Measurements from ENCODE around the gene IRF2BPL. TPM values are rescaled to one million over a fixed set of nuclear protein-coding genes. Genes with fewer than 3 reads are reported as not detected.
A peak's percentile ranks its signal among the peaks of the same experiment; 100 is the strongest.

Gene IRF2BPL
- total and polyA plus RNA-seq, 9 of the 15 experiments (the other 6 are each of a cell fraction or from before 2014, with no cell fraction given): 0.52 to 21.6 (median 2.5) TPM

- TF ChIP-seq ATF7 (IDR thresholded peaks at IDR 0.05) (no peak), ZNF224 (CRISPR knock-in tag; IDR thresholded peaks at IDR 0.05) (no peak), EHMT2 (IDR thresholded peaks at IDR 0.05) (no peak), ARID4B (CRISPR knock-in tag; IDR thresholded peaks at IDR 0.05) (no peak), DPF2 (IDR thresholded peaks at IDR 0.05) (peak; percentile 36; the same call in 1 of the 2 replicates), HDGF (IDR thresholded peaks at IDR 0.05) (no peak), ZBED1 (IDR thresholded peaks at IDR 0.05) (no peak), JUND (IDR thresholded peaks at IDR 0.05; ENCODE audit: borderline replicate concordance, low read depth, low read length) (peak; percentile 9; the same call in 1 of the 2 replicates), JUND (tag; IDR thresholded peaks at IDR 0.05; ENCODE audit: borderline replicate concordance, low read depth, low read length) (no peak), PTBP1 (IDR thresholded peaks at IDR 0.05; ENCODE audit: low read depth, low read length) (no peak), ZNF407 (IDR thresholded peaks at IDR 0.05; ENCODE audit: low read depth) (no peak), KLF16 (IDR thresholded peaks at IDR 0.05) (no peak), USF2 (CRISPR knock-in tag; IDR thresholded peaks at IDR 0.05) (no peak), NCOA6 (IDR thresholded peaks at IDR 0.05) (no peak), HDAC3 (IDR thresholded peaks at IDR 0.05; ENCODE audit: borderline replicate concordance, partially characterized antibody) (no peak), GTF2A2 (tag; IDR thresholded peaks at IDR 0.05) (no peak)
- TF ChIP-seq, protein P1, sequence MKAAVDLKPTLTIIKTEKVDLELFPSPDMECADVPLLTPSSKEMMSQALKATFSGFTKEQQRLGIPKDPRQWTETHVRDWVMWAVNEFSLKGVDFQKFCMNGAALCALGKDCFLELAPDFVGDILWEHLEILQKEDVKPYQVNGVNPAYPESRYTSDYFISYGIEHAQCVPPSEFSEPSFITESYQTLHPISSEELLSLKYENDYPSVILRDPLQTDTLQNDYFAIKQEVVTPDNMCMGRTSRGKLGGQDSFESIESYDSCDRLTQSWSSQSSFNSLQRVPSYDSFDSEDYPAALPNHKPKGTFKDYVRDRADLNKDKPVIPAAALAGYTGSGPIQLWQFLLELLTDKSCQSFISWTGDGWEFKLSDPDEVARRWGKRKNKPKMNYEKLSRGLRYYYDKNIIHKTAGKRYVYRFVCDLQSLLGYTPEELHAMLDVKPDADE (conservative IDR thresholded peaks at IDR 0.05; ENCODE audit: control insufficient read depth, low read depth, low read length): no peak
Measured at GRCh38 chr14:77046721-77047120, 18.2 kb upstream of the IRF2BPL start (continued).

Data from K562 (cell line).